GM12873 (cell line): ENCODE results near the gene PSMB7.

Experiments
- TF ChIP-seq, protein P1 (sequence below): IDR thresholded peaks from 2 replicates; pipeline ENCODE4 v1.5.1; 2012; ENCODE audit warnings: low read depth, mild to moderate bottlenecking, moderate library complexity, low read length, control low read depth; ENCODE audit not compliant: insufficient read depth; ENCODE audit errors: missing control alignments

Gene PSMB7

DNA sequence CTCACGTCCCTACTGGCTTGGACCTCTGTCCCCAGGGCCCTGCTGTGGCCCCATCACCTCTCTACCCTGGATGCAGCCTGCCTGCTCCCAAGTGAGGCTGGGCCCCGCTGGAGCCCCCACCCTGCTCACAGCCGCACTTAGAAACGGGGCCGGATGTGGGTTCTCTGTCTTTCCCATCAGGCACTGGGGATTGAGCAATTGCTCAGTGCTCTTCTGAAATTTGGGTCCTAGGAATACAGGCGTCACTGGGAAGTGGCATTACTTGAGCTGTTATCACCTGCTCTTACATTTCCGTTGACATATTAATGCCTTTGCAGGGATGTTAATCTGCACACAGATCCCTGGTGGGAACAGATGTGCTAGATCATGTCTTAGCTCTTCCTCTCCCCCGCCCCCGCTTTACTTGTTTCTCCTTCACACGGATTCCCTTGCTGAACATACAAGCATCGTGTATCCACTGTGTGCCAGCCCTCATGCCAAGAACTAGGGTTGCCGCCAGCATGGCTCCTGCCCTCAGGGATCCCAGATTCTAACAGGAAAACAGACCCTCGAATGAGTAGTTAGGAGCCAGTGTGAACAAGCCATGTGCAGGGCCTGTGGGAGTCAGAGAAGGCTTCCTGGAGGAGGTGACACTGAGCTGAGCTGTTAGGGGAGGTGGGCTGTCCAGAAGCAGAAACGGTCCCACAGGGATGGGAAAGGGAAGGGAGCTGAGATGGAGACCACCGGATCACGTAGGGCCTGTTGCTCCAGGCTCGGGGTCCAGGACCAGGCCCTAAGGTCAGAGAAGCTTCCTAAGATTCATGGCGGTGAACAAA, 92.4 kb downstream of the PSMB7 start:
- TF ChIP-seq, protein P1, sequence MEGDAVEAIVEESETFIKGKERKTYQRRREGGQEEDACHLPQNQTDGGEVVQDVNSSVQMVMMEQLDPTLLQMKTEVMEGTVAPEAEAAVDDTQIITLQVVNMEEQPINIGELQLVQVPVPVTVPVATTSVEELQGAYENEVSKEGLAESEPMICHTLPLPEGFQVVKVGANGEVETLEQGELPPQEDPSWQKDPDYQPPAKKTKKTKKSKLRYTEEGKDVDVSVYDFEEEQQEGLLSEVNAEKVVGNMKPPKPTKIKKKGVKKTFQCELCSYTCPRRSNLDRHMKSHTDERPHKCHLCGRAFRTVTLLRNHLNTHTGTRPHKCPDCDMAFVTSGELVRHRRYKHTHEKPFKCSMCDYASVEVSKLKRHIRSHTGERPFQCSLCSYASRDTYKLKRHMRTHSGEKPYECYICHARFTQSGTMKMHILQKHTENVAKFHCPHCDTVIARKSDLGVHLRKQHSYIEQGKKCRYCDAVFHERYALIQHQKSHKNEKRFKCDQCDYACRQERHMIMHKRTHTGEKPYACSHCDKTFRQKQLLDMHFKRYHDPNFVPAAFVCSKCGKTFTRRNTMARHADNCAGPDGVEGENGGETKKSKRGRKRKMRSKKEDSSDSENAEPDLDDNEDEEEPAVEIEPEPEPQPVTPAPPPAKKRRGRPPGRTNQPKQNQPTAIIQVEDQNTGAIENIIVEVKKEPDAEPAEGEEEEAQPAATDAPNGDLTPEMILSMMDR = no peak

DNA sequence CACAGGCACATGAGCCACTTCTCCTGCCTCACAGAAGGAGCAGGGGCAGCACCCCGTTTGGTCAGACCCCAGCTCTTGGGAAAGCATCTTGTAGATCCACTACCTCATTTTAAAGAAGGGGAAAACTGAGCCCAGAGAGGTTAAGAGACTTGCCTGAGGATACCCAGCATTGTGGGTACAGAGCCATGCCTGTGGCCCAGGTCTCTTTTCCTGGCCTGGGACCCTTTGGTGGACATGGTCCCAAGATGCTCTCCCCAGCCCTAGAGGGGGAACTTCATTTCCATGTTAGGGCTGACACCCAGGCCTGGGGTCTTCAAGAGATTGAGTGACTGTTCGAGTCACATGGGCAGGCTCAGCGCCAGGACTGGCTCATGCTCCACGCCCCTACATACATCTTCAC, 93.3 kb downstream of the PSMB7 start:
- TF ChIP-seq, protein P1 = no peak

DNA sequence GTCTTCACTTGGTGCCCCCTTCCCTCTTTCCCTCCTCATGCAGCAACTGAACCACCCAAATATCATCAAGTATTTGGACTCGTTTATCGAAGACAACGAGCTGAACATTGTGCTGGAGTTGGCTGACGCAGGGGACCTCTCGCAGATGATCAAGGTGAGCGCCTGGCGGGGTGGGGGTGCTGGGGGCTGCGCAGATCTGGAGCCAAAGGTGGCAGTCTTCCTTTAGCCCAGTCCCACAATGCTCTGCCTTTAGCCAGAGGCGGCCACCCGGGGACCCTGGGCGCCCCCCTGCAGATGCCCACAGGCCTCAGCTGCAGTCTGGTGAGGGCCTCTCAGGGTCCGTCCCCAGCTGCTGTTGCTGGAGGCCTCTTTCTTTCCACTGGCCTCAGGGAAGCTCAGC, 93.8 kb downstream of the PSMB7 start:
- TF ChIP-seq, protein P1 = no peak

DNA sequence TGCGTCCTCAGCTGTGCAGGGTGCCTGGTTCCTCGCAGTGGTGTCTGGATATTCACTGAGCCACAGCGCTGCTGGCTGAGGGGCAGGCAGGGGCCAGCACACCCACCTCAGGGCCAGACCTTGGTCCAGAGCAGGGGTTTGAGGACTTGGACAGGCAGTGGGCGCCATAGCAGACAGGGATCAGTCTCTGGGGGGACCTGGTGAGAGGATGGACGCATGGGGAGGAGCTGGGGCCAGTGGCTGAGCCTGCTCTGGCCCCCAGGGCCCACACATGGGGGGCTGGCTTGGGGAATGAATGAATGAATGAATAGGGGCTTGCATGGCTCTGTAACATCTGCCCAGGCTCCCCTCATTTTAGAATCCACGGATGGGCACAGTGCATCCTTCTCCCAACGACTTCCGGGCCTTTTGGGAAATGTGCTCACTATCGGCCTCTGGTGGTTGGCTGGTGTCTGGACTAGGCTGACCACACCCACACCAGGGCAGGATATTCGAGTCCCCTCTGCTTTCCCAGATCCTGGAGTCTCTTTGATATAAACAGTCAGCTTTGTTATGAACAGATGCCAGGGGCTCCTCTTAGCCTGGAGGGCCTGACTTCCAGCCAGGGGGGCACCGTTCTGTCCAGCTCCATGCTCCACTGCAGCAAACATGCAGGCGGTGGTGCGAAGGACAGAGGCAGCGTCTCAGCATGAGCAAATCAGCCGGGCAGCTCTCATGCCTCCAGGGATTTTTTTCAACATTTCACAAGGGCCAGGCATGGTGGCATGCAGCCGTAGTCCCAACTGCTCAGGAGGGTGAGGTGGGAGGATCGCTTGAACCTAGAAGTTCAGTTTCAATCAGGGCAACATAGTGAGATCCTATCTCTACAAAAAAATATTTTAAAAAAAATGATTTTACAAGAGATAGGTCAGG, 94.9 kb downstream of the PSMB7 start:
- TF ChIP-seq, protein P1 = peak; percentile 90

DNA sequence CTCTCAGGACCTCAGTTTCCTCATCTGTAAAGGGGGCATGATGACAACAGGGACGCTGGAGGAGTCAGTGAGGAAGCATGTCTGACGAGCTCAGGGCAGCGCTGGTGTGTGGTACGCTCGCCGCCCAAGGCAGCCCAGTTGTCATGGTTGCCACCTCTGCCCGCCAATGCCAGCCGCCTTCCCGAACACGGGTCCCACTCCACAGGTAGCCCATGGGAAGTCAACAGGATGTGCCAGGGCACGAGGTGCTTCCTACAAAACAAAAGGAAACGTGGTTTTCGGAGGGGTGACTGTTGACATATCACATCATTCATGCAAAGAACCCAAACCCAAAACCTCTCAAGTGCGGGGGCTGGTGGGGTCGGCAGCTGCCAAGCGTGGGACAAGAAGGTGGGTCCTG, 99.4 kb downstream of the PSMB7 start:
- TF ChIP-seq, protein P1 = no peak

DNA sequence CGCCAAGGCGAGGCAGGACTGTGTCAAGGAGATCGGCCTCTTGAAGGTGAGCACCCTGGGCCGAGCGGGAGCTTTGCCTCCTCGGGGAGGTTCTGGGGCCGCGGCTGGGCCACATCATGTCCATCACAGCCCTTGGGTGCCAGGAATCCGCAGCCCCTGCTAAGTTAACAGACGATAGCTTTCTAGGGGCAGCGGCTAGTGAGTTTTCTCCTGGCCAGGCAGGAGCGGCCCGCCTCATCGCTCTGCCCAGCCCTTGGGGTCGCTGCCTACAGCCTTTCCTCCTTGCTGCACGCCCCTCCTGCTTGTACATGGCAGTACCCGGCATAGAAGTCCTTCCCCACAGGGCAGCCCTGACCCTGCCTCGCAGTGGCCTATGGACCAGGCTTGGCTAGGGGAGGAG, 101.3 kb downstream of the PSMB7 start:
- TF ChIP-seq, protein P1 = no peak
